ENCODE data around the gene PDILT.
"Not testable (repeated sequence)": the region's sequence is repeated elsewhere in the genome, so short reads cannot be mapped to it uniquely, and the experiment has no call there.

PDILT gene, protein sequence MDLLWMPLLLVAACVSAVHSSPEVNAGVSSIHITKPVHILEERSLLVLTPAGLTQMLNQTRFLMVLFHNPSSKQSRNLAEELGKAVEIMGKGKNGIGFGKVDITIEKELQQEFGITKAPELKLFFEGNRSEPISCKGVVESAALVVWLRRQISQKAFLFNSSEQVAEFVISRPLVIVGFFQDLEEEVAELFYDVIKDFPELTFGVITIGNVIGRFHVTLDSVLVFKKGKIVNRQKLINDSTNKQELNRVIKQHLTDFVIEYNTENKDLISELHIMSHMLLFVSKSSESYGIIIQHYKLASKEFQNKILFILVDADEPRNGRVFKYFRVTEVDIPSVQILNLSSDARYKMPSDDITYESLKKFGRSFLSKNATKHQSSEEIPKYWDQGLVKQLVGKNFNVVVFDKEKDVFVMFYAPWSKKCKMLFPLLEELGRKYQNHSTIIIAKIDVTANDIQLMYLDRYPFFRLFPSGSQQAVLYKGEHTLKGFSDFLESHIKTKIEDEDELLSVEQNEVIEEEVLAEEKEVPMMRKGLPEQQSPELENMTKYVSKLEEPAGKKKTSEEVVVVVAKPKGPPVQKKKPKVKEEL

DNA sequence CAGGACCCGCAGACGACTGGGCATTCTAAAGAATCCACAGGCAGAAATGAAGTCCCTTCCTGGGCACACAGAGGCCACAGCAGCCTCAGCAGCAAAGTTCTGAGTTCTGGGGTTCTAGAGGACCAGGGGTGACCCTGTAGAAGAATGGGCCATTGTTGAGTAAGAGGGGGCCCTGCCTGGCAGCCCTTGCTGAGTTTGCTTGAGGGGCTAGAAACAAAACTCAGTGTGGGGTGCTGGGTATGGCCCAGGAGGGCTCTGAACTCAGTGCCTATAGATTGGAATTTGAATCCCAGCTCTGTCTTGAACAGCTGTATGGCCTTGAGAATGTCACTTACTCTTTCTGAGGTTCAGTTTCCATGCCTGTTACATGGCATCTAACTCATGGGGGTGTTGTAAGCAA is at the start of gene PDILT:
TSS of gene PDILT (minus strand) at position 101 of the 400 bp plus-strand sequence. CDS start 5,437 bp downstream, outside the sequence.
- no peak for DNase-seq

DNA sequence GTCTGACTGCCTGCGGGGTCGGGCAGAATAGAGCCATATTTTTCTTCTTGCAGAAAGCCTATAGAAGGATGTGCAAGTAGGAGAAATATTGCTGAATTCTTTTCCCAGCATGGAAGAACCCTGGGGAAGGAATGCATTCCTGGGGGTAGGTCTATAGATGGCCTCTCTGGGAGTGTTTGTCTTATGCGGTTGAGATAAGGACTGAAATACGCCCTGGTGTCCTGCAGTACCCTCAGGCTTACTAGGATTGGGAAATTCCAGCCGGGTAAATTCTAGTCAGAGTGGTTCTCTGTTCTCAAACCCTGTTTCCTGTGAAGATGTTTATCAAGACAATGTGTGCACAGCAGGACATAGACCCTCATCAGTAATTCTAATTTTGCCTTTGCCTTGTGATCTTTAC is 49.1 kb upstream of the PDILT start:
- DNase-seq, result not testable (repeated sequence)

DNA sequence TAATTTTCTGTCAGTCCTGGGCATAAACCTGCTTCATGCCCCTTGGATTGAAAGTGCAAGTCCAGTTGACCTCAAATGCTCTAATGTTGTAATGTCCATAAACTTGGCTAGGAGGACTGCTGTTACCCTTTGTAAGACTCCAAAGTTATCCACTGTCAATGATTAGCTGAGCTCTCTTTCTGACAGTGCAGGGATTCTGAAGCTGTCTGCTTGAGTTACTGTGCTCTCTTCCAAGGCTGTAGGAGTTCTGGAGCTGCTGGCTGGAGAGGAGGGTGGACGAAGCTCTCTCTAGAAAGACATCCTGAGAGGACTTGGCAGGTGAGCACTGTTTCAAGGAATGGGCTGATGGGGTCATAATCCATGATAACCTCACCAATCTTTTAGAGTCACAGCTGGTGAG is 46.8 kb upstream of the PDILT start, which contains the start of gene ACSM2A:
TSS of gene ACSM2A (plus strand) at position 158 of the 400 bp plus-strand sequence. CDS start 8,594 bp downstream, outside the sequence.
- not testable (repeated sequence) for DNase-seq

DNA sequence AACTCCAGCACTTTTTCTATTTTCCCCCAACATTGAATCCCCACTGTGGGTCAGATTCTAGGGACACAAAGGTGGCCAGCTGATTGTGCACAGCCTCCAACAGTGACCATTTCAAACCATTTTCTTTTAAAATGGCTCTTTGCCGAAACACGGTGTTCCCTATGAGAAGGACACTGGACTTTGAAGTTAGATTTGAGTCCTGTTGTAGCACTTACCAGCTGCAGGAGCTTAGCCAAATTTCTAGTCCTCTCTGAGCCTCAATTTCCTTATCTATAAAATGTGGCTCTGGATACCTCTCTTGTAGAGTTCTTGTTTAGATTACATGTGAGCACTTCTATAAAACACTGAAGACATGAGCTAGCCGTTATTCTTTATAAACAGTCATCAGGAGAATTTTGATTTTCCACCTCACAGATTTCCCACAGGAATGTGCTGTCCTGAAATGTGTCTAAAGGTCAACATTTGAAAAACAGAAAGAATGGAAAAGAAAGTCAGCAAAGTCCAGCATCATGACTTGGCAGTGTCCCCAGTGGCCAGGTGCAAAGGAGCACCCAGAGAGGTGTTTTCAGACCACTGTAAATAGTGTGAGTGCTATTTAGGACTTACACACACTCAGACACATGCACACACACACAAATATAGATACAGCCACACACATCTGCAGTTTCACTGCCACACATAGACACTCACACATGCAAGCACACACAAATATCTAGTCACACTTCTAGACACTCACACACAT is 42.3 kb upstream of the PDILT start:
- DNase-seq, result not testable (repeated sequence)

DNA sequence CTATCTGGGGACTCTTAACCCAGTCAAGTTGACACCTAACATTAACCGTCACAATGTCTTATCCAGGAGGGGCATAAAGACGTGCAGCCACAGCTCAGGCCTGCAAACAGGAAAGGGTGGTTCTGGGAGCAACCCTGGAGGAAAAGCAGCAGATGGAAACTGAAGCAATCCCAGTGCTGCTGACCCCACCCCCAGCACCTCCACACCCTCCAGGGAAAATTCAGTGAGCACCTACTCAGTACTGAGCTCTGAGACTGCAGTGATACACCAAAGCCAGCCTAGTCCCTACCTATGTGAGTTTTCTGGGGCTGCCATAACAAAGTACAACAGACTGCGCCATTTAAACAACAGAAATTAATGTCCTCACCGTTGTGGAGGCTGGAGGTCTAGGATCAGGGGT is 37.3 kb upstream of the PDILT start:
- not testable (repeated sequence) for DNase-seq

DNA sequence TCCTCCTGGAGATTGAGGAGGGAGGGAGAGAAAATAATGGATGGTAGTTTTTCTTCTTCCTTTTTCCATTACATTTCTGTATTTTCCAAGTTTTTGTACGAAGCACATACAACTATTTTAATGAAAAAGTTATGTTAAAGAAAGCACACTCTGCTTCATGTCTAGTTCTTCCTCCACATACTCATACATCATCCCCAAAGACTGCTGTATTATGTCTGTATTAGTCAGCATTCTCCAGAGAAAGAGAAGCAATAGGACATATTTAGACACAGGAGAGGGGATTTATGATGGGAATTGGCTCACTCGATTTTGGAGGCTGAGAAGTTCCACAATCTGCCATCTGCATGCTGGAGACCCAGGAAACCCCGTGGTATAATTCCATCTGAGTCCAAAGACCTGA is 36.7 kb upstream of the PDILT start:
- DNase-seq, result peak; percentile 32

DNA sequence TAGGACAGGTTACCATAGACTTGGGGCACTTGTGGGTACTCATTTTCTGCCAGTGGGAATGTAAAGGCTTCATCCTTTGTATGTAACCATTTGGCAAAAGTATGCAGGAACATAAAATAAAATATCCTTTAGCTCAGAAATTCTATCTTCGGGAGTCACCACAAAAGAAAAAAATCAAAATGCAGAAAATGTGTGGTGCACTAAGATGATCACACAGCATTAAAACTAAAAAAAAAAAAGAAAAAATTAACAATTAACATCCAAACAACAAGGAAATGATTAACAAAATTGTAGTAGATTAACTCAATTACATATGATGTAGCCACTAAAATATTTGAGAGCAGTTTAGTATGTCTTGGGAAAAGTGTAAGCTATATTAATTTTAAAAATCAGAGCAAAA is 36.2 kb upstream of the PDILT start:
- DNase-seq, result not testable (repeated sequence)

DNA sequence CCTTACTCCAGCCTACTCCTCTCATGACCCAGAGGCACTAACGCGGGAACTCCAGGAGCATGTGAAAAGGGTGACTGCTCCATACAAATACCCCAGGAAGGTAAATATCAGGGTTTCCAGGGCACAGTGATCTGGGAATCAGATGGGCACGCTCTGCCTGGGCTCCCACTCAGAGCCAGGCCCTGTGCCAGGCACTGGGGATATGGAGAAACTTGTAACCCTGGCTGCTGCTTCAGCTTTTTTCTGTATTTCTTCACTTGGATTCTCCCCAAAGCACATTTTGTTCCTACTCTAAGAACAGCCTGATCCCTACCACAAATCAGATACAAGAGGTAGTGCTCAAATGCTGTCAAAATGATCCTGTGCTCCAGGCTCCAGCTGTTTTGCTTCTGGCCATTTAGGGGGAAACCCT is 35.3 kb upstream of the PDILT start:
- not testable (repeated sequence) for DNase-seq

DNA sequence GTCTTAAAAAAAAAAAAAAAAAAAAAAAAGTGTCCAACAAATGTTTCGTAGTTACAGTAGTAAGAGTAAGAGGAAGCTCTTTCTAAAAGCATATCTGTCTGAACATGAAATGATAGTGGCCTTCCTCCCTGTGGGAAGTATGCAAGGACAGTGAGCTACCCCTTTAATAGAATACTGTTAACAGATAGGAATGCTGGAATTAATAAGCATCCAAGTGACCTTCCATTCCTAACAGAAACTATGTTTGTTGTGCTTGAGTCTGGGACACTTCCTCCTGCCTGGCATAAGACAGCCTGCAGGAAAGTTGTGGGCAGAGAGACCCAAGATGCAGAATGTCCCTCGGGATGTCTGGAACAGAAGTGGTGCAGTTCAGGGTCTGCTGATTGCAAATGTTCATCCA is 34.4 kb upstream of the PDILT start:
- not testable (repeated sequence) for DNase-seq

DNA sequence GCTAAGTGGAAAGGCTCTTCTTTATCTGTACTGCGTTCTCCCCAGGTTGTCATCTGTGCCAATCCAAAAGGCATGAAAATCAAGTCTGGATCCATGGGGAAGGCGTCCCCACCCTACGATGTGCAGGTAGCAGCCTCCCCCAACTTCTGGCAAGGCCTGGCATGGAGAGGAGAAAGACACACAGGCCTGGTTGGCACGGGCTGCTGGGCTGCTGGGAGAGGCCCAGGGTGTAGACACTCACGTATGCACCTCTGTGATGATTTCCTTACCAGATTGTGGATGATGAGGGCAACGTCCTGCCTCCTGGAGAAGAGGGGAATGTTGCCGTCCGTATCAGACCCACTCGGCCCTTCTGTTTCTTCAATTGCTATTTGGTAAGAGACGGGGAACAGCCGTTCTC is 26.4 kb upstream of the PDILT start:
- no peak for DNase-seq

DNA sequence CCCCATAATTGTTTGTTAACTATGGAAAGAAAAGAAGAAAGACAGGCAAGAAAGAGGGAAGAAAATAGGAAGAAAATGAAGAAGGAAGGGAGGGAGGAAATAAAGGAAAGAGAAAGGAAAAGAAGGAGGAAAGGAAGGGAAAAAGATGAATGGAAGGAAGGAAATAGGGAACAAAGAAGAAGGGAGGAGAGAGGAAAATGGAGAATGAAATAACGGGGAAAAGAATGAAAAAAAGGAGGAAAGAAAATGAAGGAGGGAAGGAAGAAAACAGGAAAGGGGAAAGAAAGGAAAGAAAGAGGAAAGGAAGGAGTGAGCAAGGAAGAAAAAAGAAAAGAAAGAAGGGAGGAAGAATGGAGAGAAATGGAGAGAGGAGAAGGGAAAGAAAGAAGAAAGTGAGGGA is 25.9 kb upstream of the PDILT start:
- DNase-seq, result not testable (repeated sequence)

DNA sequence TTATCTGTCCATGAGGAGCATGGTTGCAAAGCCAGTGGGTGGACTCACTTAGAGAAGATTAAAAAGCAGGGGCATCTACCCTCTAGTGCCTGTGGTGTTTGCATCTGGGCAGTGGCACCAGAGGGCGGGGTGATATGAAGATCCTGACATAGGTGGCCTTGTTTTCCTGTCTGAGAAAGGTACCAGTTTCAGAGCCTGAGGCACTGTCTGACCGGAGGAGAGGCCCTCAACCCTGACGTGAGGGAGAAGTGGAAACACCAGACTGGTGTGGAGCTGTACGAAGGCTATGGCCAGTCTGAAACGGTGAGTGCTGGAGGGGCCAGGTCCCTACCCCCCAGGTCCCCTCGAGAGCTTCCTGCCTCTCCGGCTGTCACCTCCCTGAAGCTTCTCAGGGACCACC is 25.0 kb upstream of the PDILT start:
- not testable (repeated sequence) for DNase-seq

DNA sequence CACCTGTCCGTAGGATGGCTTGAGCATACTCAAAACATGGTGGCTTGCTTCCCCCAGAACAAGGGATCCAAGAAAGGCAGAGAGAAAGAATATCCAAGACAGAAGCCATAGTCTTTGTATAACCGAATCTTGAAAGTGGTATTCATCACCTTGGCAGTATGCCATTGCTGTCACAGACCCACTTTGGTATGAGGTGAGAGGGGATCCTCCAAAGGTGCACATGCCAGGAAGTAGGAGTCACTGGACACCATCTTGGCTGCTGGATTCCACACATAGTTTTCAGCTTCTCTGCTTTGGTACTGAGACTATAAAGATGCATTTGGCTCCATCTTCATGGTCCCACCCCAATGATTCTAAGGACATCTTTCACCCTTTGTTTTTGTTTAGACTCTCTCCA is 22.9 kb upstream of the PDILT start:
- DNase-seq, result not testable (repeated sequence)

DNA sequence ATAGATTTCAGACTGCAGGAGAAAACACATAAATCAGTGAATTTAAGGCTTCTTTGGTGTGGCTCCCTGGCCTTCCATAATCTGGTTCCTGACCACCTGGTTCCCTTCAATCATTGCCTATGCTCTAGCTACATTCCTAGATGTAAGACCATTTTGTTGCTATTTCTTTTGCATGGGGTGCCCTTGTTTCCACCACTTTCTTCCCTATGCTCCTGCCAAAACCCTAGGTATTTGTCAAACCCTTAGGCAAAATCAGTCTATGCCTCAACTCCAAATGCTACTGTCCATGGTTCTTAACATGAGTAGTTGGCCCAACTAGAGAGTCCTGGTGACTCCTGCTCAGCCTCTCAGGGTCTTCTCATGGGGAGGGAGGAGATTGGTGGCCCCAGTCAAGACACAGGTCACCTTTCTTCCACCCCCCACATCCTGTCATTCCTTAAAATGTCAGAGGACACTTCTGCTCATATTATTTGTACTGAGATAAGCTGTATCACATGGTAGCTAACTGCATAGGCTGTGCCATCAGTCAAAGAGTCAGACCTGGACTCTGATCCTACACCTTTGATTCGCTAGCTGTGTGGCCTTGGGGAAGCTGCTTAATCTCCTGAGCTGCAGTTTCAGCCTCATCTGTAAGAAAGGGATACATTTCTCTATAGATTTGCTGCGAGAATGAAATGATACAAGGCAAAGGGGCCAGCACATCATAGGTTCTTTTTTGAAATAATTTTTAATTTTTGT is 19.8 kb upstream of the PDILT start:
- DNase-seq, result no peak

DNA sequence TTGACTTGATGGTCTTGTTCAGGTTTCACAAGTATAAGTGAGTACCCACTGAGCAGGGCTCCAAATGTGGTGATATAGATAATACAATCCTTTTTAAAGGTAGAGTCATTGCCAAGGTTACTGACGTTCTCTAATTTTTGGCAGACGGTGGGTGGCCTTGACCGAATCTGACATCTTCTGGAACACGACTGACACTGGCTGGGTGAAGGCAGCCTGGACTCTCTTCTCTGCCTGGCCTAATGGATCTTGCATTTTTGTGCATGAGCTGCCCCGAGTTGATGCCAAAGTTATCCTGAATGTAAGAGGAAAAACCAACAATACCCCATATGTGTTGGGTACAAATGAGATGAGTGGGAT is 19.2 kb upstream of the PDILT start:
- DNase-seq, result not testable (repeated sequence)

DNA sequence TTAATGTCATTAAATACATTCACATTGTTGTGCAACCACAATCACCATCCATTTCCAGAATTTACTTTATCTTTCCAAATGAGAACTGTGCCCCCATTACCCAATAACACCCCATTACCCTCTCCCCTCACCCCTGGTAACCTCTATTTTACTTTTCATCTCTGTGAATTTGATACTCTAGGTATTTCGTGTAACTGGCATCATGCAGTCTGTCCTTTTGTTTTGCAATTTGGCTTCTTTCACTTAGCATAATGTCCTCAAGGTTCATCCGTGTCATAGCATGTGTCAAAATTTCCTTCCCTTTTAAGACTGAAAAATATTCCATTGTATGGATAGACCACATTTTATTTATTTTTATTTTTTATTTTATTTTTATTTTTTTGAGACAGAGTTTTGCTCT is 17.2 kb upstream of the PDILT start:
- not testable (repeated sequence) for DNase-seq

DNA sequence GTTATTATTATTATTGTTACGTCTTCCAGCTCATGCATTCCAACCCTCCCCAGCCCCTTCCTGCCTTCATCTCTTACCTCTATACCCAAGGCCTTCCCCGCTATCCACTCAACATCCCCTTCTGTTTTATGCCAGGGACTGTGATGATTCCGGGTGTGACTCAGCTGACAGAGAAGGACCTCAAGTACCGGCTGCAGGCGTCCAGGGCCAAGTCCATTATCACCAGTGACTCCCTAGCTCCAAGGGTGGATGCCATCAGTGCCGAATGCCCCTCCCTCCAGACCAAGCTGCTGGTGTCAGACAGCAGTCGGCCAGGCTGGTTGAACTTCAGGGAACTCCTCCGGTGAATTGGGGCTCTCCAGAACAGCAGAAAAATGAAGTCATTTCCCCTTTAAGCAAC is 14.6 kb upstream of the PDILT start:
- DNase-seq, result not testable (repeated sequence)

DNA sequence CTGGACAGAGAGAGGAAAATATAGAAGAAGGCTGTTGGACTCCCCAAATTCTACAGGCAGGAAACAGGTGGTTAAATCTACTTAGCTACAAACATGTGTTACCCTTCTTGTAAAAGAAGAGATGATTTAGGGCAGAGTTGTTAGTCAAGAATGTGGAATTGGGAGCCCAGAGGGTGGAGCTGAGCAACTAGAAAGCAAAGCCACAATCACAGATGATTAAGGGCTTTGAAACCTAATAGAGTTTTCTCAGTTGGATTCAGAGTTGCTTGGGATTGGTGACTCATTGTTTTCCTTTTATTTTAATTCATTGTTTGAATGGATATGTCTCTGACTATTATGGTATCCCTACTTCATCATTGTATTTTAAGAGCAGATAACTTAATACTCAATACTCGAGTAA is 11.0 kb upstream of the PDILT start:
- peak; percentile 2 for DNase-seq

DNA sequence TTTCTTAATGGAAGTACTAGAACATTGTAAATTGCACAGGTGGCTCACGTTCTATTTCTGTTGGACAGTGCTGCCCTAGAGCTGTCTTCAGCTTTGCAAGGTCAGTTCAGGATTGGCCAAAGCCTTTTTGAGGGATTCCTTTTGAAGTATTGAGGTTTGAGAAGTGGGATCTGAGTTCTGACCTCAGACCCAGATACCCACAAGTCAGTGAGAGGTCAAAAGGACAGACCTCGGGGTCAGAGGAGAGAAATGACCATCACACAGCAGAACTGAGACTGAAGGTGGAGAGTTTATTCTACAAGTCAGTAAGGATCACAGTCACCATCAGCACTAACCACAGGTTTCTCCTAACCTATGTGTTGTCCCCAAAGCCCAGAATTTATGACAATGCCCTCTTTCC is 6.5 kb upstream of the PDILT start:
- no peak for DNase-seq

DNA sequence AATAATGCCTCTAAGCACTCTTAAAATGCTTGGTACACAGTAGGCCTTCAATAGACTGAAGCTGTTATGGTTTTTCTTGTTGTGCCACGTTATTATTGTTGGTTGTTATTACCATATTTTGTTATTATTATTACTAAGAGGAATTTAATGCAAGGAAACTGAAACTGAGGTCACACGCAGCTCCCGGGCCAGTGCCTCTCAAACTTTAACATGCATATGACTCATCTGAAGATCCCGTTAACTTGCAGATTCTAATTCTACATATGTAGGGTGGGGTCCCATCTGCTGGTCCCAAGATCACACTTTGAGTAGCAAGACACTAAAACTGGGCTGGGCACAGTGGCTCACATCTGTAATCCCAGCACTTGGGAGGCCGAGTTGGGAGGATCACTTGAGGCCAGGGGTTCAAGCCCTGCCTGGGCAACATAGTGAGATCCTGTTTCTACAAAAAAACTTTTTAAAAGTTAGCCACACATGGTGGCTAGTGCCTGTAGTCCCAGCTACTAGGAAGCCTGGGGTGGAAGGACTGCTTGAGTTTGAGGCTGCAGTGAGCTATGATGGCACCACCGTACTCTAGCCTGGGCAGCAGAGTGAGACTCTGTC is 5.7 kb upstream of the PDILT start:
- no peak for DNase-seq

DNA sequence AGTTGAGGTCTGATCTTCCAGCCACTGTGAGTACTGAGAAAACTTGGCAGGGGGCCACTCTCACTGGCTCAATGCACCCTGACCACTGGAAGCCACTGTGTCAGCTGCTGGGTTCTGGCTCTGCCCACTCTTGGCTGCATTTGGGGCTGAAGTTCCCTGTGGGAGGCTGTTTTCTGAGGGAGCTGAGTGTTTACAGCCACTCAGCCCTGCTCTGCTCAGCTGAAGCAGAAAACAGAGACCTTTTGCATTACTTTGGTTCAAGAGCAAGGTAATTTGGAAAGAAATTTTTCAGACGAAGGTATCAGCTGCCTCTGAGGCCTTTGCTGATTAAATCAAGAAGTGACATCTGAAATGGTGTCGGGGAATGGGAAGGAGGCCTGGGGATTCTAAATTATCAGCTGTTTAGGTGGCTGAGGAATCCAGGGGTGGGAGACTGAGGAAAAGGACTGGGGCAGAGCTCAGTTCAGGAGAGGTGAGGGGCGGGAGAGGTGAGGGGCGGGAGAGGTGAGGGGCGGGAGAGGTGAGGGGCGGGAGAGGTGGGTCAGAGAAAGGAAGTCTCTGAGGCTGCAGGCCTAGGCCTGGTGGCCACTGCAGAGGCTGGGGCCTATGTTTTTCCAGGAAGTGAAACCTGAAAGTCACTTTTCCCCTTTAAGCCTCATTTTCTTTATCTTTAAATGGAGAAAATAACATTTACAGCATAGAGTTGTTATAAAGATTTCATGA is 5.0 kb upstream of the PDILT start, which contains the start of gene ACSM5:
TSS of gene ACSM5 (plus strand) at position 137 of the 723 bp plus-strand sequence. CDS start 1,951 bp downstream, outside the sequence.
- no peak for DNase-seq

DNA sequence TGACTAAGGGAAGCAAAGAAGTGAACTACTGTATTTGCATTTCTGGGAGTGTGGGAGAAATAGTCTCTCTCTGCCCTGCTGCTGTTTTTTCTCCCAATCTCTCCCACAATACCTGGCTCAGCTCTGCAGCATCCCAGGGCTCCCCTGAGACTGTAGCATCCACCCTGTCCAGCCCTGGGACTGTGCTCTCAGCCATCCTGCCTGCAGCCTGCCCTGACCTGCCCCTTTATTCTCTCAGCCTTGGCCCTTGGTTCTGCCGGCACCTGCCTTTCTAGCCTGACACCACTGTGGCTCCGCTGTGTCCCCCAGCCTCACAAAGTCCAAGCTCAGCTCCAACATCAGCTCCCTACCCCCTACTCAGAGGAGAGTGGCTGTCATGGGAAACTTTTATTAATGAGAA is 1.9 kb downstream of the PDILT start:
- no peak for DNase-seq

Data from fibroblast of upper back skin (primary cell).